GM21529 (cell line): ENCODE data around the gene CPVL.

Experiments used
- ATAC-seq: cut with Tn5 transposase; IDR thresholded peaks from one replicate; pipeline ENCODE4 v1.9.1; 2021; ENCODE audit not compliant: unreplicated experiment

CPVL gene

DNA sequence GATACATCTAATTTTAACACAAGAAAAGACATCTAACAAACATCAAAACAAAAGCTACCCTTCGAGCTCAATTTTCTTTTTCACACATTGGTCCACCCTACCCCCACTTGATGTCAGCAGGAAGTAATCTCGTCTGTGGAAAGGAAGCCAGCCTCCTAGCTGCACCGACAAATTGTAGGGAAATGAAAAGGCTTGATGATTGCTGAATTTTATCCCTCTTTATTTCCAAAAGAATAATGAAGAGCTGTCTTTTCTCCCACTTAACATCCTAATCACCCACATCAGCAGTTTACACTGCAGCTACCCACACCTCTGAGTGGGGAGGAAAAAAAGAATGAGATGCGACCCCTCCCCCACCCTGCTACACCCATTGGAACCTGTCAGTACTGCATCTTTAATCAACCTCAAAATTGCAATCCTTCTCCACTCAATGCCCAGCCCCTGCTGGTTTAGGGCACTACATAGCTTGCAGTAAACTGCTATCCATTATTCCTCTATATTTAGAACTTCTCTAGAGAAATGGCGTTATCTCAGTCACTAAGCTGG lies 10.6 kb upstream of the CPVL start:
- no peak for ATAC-seq

GRCh38 chr7:29154076-29154475 lies 7.7 kb upstream of the CPVL start:
- ATAC-seq = no peak

- no peak for ATAC-seq
These were observed 4.5 kb upstream of the CPVL start for GRCh38 chr7:29150856-29151255.

DNA sequence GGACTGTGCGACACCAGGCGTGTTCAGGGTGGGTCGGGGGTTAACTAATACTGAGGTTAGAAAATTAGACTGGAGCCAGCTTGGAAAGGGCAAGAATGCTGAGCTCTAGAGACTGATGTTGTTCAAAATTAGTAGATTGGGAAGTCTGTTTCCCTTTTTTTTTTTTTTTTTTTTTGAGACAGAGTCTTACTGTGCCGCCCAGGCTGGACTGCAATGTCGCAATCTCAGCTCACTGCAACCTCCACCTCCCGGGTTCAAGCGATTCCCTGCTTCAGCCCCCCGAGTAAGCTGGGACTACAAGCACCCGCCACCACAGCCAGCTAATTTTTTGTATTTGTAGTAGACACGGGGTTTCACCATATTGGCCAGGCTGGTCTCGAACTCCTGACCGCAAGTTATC lies 2.7 kb upstream of the CPVL start:
- no peak for ATAC-seq

GRCh38 chr7:29147821-29148220 lies 1.5 kb upstream of the CPVL start:
- no peak for ATAC-seq

- ATAC-seq = no peak
These were observed 712 bp upstream of the CPVL start for GRCh38 chr7:29146888-29147609.

DNA sequence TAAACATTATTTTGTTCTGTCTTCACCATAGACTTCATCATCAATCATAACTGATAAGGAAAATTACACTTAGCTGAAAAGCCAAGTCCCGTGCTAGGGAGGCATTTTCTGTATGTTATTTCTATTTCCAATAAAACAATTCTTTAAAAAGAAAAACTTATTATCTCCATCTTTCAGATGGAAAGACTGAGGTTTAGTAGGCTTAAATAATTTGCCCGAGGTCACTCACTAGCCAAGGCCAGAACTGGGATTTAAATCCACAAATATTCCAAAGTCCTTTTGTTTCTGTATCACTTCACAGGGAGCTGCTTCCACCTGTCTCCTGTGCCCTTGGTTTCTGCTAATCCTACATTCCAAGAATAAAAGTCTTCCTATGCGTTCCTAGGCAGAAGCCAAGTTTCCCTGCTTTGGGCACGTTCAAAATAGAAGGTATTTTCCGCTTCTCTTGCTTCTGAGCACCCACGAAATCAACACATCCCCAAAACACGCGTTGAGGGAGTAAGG lies 732 bp downstream of the CPVL start:
- no peak for ATAC-seq

- ATAC-seq = no peak
These were observed 2.6 kb downstream of the CPVL start for GRCh38 chr7:29143751-29144150.

DNA sequence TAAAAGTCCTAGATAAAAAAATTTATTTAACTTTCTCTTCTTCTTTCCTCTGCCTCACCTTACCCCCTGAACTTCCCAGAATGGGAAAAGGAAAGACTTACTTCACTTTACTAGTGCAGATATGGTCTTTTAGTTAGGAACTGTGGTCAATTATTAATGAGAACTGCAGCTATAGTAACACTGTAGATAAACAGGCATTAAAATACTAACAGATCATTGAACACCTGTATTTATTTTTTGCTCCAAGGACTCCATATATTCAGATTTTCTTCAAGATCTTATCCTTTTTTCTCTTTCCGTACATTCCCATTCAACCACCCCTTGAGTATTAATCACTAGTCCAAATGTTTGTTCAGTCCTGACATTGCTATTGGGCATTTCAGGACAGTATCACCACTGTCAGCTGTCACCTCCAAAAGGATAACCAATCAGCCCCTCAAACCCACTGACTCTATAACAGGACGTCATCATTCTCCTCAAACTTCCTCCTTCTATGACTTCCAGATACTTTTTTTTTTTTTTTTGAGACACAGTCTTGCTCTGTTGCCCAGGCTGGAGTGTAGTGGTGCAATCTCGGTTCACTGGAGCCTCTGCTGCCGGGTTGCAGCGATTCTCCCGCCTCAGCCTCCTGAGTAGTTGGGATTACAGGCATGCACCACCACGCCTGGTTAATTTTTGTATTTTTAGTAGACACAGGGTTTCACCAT lies 4.2 kb downstream of the CPVL start:
- no peak for ATAC-seq

DNA sequence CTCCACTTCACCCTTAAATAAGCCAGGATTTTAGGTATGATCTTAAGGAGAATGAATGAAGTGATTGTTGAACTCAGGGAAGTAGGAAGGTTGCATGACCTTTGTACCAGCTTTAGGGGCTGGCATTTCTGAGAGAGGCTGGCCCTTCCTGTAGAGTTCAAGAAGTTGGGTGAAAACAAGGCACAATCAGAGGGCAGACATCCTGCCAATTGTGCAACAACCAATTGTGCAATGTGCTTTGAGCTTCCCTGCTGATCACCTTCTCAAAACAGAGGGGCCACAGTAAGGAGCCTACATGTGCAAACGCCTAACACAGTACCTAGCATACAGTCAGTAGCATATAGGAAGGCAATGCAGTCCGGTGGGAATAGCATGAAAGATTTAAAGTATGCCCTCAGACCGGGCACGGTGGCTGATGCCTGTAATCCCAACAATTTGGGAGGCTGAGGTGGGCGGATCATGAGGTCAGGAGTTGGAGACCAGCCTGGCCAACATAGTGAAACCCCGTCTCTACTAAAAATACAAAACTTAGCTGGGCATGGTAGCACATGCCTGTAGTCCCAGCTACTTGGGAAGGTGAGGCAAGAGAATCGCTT lies 5.4 kb downstream of the CPVL start:
- no peak for ATAC-seq

GRCh38 chr7:29139796-29140195 lies 6.5 kb downstream of the CPVL start:
- ATAC-seq = no peak

GRCh38 chr7:29139191-29139590 lies 7.1 kb downstream of the CPVL start:
- ATAC-seq = no peak

GRCh38 chr7:29138588-29138987 lies 7.7 kb downstream of the CPVL start:
- ATAC-seq = no peak

DNA sequence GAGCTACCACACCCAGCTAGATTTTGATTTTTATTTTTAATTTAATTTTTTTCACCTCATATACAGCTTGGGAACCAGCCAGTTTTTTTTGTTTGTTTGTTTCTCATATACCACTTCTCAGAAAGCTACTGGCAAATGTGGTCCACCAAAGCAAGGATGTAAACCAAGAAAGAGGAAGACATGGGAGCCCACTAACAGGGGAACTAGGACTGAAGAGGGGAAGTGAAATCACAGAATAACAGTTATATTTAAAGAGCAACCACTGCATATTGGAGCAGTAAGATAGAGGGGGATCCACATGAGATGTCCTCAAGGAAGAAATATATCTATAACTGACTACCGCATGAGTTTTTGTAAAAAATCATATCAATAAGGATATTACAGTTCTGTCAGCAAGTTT lies 10.5 kb downstream of the CPVL start:
- ATAC-seq = no peak

GRCh38 chr7:29132980-29133379 lies 13.4 kb downstream of the CPVL start:
- no peak for ATAC-seq

DNA sequence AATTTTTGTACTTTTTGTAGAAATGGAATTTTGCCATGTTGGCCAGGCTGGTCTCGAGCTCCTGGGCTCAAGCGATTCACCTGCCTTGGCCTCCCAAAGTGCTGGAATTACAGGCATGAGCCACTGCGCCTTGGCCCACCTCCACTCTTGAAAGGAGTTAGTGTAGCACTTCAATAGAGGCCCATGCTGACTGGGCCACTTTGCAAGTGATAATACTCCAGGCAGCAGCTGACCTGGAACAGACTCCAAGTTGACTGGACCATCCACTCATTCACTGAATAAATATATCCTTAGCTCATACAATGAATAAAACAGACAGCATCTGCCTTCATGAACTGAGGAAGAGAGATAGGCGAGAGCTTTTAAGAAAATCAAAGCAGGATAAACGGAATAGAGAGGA lies 14.7 kb downstream of the CPVL start:
- ATAC-seq = no peak

DNA sequence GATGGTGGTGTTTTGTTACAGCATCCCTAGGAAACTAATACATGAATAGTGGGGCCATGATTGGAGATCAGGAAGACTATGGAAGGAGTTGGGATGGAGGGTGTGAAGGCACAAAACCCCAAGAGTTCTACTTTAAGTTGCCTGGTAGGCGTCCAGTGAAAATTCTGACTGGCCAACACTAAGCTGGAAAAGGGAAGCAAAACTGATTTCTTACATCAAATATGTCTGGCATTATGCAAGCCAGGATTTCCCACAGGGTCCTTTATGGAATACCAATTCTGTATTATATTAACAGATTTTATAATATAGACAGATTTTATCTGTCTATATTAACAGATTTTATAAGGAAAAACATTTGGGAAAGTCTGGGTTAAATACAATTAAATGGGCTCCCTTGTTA lies 16.2 kb downstream of the CPVL start:
- no peak for ATAC-seq

DNA sequence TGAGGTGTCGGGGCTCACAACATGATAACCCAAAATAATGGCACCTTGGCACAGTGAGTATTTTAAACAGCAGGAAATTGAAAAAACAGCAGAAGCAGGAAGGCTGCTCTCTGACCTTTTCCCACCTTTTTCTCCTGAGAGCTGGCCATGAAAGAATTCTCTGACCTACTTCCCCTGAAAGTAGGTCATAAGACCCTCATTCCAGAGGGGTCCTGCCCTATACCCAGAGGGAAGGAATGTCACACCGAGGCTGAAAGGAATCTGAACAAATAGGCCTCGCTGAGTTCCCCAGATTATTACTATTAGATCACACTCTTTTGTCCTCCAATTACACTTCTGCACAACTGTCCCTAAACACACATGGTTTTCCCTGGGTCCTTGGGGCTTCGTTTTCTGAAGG lies 18.8 kb downstream of the CPVL start:
- no peak for ATAC-seq

- no peak for ATAC-seq
These were observed 19.5 kb downstream of the CPVL start for GRCh38 chr7:29126804-29127203.

DNA sequence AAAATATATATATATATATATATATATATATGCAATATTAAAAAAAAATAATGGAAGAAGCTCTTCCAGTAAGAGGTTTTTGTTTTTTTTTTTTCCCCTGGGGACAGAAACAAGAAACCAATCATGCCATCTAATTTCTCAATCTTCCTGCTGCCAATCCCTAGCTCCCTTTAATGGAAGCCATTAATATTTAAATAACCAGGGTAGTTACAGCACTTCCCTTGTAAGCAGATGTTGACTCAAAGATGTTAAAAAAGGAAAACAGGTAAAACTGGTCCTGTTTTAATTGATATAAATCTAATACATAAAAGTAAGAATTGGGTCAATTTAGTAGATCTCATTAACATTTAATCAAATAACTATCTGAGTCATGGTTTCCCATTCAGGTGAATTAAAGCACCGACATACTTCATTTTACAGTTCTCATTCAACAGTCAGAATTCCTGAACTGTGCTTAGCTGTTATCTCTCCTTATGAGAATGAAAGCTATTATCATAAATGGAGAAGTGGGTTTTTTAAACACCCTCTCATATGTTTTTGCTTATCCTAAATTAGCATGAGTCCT lies 22.6 kb downstream of the CPVL start:
- ATAC-seq = no peak

DNA sequence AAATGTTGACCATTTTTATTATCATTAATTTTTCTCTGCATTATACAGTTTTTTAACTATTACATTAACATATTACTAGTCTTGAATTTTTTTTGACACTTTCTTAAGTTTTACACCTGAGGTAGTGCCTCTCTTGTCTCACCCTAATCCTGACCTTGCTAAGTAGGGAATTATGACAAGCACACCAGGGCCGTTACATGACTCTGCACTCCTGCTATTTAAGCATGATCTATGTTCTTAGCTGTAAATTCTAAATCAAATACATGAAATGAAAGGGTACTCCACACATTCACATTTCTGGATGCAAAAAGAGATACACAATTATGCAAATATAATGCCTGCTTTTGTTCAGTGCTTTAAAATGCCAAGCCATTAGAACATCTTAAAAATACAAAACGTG lies 23.6 kb downstream of the CPVL start:
- no peak for ATAC-seq

DNA sequence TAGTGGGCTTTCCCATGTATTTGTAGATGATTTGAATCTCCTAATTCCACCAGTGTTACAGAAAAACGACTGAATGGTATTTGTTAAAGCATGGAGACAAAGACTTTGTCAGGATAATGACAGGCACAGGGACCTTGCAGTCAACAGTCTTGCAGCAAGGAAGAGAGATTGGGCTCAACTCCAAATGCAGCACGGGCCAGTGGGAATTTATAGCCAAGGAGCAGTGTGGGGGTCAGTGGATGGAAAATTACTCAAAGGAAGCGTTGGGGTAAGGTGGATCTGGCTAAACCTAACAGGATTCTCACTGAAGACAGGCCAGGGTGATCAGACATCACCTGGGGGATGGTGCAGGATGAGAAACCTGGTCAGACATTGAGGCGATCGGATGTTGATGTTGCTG lies 24.3 kb downstream of the CPVL start:
- ATAC-seq = no peak
